Measurements from ENCODE around the gene PTOV1.
A peak's percentile ranks its signal among the peaks of the same experiment; 100 is the strongest.

PTOV1 gene

GRCh38 chr19:49888510-49888824 is 37.5 kb downstream of the PTOV1 start:
- DNase-seq (ENCODE audit: low read depth), result no peak
- H3K4me3 ChIP-seq (ENCODE audit: control insufficient read depth, low read depth, low read length), result no peak overlapping the region
- no peak for TF ChIP-seq CTCF (IDR thresholded peaks at IDR 0.05; ENCODE audit: control insufficient read depth, insufficient read depth, low read depth, low read length, missing control alignments)

GRCh38 chr19:49889038-49889686 is 38.2 kb downstream of the PTOV1 start:
- no peak overlapping the region for H3K4me3 ChIP-seq (ENCODE audit: control insufficient read depth, low read depth, low read length)
- no peak for DNase-seq (ENCODE audit: low read depth)
- TF ChIP-seq CTCF (IDR thresholded peaks at IDR 0.05; ENCODE audit: control insufficient read depth, insufficient read depth, low read depth, low read length, missing control alignments), result no peak

- no peak for DNase-seq (ENCODE audit: low read depth)
- peak; percentile 53 for TF ChIP-seq CTCF (IDR thresholded peaks at IDR 0.05; ENCODE audit: control insufficient read depth, insufficient read depth, low read depth, low read length, missing control alignments)
- H3K4me3 ChIP-seq (ENCODE audit: control insufficient read depth, low read depth, low read length), result no peak overlapping the region
Observed at GRCh38 chr19:49889687-49890348, 38.9 kb downstream of the PTOV1 start.

GRCh38 chr19:49890349-49891311 is 39.7 kb downstream of the PTOV1 start:
- no peak overlapping the region for H3K4me3 ChIP-seq (ENCODE audit: control insufficient read depth, low read depth, low read length)
- DNase-seq (ENCODE audit: low read depth), result no peak
- no peak for TF ChIP-seq CTCF (IDR thresholded peaks at IDR 0.05; ENCODE audit: control insufficient read depth, insufficient read depth, low read depth, low read length, missing control alignments)

- no peak for TF ChIP-seq CTCF (IDR thresholded peaks at IDR 0.05; ENCODE audit: control insufficient read depth, insufficient read depth, low read depth, low read length, missing control alignments)
- H3K4me3 ChIP-seq (ENCODE audit: control insufficient read depth, low read depth, low read length), result no peak overlapping the region
Observed at GRCh38 chr19:49891393-49891792, 40.4 kb downstream of the PTOV1 start.

GRCh38 chr19:49892716-49893115 is 41.8 kb downstream of the PTOV1 start:
- H3K4me3 ChIP-seq (ENCODE audit: control insufficient read depth, low read depth, low read length), result no peak overlapping the region
- DNase-seq (ENCODE audit: low read depth), result no peak
- no peak for TF ChIP-seq CTCF (IDR thresholded peaks at IDR 0.05; ENCODE audit: control insufficient read depth, insufficient read depth, low read depth, low read length, missing control alignments)

More at GRCh38 chr19:49891393-49891792, 40.4 kb downstream of the PTOV1 start:
- no peak for DNase-seq (ENCODE audit: low read depth)
